ENCODE results near the gene NMNAT2. TPM values are rescaled to one million over a fixed set of nuclear protein-coding genes. Genes with fewer than 3 reads are reported as not detected.

Gene NMNAT2
- total RNA-seq, 4 donors from 2014 or later, result 1.0 to 4.5 (median 2.4) TPM

DNA sequence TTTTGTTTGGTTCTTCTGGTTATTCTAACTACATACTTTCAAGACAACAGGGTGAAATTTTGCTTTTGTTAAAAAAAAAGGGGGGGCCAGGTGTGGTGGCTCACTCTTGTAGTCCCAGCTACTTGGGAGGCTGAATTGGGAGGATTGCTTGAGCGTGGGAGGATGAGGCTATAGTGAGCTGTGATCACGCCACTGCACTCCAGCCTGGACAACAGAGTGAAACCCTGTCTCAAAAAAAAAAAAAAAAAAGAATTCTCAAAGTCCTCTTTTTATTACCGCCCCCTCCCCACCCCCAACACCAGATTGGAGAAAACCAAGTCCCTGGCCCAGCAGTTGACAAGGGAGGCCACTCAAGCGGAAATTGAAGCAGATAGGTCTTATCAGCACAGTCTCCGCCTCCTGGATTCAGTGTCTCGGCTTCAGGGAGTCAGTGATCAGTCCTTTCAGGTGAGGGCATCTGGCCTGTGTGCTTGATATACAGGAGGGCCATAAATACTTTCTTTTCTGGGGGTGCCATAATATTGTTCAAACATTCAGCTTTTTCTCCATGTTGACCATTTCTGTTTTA, 181.9 kb downstream of the NMNAT2 start:
- TF ChIP-seq, protein P1, sequence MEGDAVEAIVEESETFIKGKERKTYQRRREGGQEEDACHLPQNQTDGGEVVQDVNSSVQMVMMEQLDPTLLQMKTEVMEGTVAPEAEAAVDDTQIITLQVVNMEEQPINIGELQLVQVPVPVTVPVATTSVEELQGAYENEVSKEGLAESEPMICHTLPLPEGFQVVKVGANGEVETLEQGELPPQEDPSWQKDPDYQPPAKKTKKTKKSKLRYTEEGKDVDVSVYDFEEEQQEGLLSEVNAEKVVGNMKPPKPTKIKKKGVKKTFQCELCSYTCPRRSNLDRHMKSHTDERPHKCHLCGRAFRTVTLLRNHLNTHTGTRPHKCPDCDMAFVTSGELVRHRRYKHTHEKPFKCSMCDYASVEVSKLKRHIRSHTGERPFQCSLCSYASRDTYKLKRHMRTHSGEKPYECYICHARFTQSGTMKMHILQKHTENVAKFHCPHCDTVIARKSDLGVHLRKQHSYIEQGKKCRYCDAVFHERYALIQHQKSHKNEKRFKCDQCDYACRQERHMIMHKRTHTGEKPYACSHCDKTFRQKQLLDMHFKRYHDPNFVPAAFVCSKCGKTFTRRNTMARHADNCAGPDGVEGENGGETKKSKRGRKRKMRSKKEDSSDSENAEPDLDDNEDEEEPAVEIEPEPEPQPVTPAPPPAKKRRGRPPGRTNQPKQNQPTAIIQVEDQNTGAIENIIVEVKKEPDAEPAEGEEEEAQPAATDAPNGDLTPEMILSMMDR (IDR thresholded peaks at IDR 0.05; ENCODE audit: low read depth), result no peak

DNA sequence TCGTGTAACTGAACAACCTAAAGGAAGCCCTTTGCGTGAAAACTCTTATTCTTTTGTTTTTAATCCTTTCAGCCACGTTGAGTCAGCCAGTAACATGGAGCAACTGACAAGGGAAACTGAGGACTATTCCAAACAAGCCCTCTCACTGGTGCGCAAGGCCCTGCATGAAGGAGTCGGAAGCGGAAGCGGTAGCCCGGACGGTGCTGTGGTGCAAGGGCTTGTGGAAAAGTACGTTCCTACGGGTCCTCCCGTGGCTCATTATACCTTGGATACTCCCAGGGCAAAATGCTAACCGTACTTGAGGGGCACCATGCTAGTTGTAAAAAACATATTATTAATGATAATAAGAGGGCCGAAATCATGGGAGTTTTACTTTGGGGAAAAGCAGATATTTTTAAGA, 182.7 kb downstream of the NMNAT2 start:
- TF ChIP-seq, protein P1 (IDR thresholded peaks at IDR 0.05; ENCODE audit: low read depth), result no peak

DNA sequence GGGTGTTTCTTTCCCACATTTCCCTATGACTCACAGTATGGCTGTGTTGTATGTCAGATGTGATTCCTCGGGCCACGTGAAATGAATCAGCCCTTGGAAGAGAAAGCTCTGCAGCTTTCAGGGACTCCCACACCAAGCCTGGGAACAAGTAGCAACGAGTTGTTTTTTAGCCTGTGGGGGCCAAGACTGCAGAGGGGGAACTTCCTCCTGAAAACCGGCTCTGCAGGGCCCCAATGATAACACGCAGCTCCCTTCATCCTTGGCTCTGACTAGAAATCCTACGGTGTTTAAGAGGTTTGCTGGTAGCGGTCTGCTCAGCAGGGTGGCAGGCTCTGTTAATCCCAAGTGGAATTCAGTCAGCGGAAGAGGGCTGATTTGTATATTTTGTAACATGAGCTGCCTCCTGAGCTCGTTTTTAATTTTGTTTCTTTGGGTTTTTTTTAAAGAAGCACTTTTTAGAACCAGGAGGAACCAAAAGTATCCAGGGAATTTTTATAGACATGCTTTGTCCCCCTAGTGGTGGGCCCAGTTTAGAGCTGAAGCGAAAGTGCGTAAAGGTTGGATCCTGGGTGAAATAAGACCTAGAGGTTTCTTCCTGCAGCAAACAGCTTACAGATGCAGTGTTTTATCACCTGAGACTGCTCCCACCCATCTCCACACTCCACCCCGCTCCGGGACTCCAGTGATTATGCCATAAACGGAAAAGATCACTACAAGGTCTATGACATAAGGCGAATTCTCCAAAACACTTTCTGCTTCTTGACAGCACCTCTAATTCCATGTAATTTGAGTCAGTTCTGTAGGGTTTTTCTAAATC, 183.3 kb downstream of the NMNAT2 start:
- TF ChIP-seq, protein P1 (IDR thresholded peaks at IDR 0.05; ENCODE audit: low read depth), result no peak

DNA sequence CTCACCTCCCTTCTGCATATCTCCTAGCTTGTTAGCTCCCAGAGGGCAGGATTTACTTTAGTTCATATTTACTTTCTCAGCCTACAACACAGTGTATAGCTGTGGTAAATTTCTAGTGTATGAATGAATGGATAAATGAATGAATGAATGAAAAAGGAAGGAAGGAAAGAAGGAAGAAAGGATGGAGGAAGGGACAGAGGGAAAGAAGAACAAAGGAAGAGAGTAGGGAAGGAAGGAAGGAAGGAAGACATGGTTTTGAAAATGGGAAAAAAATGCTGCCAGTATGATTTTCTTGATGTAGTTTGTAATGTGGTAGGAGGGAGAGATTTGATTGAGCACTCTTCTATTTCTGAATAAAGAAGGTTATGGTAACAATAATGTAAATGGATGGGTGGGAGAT, 185.1 kb downstream of the NMNAT2 start:
- TF ChIP-seq, protein P1 (IDR thresholded peaks at IDR 0.05; ENCODE audit: low read depth), result no peak

DNA sequence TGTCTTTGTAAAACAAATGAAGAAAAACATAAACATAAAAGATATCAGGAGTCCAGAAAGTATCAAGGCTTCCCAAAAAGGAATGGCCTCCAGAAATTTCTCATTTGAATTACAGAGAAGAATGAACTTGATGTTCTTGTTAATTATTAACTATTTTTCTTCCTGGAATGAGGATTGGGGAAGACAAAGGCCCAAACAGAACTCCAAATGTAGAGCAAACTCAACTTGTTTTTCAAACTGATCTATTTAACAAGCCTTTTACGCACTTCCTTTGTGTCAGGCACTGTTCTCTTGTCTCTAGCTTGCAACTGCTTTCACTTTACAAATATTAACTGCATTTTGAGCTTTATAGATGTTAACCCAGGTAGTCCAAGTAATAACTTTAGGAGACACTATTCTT, 186.6 kb downstream of the NMNAT2 start:
- TF ChIP-seq, protein P1 (IDR thresholded peaks at IDR 0.05; ENCODE audit: low read depth), result no peak

DNA sequence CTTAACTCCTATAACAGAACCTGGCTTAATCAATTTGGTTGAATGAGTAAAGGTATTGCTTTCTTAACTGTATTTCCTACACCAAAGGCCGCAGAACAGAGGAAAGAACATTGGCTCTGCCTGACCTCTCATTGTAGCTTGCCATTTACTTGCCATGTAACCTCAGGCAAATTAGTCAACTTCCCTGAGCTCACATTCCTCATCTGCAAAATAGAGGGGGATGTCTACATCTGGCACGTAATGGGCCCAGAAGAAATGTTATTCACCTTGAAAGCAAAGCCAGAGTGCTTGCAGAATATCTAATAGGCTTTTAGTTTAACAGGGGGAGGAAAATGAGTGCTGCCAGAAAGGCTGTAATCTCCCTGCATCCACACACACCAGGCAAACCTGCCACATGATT, 187.8 kb downstream of the NMNAT2 start:
- TF ChIP-seq, protein P1 (IDR thresholded peaks at IDR 0.05; ENCODE audit: low read depth), result no peak

DNA sequence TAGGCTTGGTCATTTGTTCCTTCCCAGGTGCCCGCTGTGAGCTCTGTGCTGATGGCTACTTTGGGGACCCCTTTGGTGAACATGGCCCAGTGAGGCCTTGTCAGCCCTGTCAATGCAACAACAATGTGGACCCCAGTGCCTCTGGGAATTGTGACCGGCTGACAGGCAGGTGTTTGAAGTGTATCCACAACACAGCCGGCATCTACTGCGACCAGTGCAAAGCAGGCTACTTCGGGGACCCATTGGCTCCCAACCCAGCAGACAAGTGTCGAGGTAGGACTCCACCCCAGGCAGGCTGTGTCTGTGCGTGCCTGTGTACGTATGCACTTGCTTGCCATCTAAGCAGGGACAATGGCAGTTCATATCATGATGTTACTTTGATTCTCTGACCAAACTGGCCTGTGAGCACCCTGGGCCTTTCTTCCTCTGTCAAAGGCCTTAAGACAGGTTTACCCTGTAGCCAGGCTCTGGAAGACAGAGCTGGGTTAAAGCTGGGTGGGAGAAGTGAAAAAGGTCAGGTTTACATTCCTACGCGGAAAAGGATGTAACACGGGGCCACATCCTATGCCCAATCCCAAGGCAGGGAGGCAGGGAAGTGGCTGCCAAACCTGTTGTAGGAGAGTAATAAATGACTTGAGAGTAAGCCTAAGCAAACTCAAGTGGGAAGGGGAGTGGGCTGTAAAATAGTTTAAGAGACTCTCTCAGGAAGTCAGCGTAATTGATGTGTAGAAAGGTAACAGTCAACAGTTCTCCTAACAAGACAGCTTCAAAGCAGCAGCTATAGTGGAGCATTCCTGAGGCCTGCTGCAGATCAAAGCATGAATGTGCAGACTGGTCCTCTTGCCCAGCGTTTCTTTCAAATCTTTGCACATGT, 189.6 kb downstream of the NMNAT2 start:
- TF ChIP-seq, protein P1 (IDR thresholded peaks at IDR 0.05; ENCODE audit: low read depth), result no peak
